Measurements from ENCODE around the gene MARK2.
"Not testable (repeated sequence)": the region's sequence is repeated elsewhere in the genome, so short reads cannot be mapped to it uniquely, and the experiment has no call there.

MARK2 gene

GRCh38 chr11:63858628-63859550 is 20.0 kb downstream of the MARK2 start:
- no peak for DNase-seq
- no peak for TF ChIP-seq CTCF (IDR thresholded peaks at IDR 0.05; ENCODE audit: low read depth, low read length)
- Histone ChIP-seq H3K27ac (no peak overlapping the region), H3K9me3 (ENCODE audit: severe bottlenecking) (no peaks in the 10 kb centered on the region), H3K4me3 (ENCODE audit: low read depth, low read length) (no peak overlapping the region), H3K36me3 (peaks cover 8% of the 10 kb centered on the region), H3K27me3 (ENCODE audit: insufficient read depth, low read depth, severe bottlenecking) (no peaks in the 10 kb centered on the region)

- DNase-seq, result no peak
- no peak overlapping the region for H3K4me3 ChIP-seq (ENCODE audit: low read depth, low read length)
- no peaks in the 10 kb centered on the region for H3K27me3 ChIP-seq (ENCODE audit: insufficient read depth, low read depth, severe bottlenecking)
- H3K27ac ChIP-seq, result no peak overlapping the region
- peaks cover 8% of the 10 kb centered on the region for H3K36me3 ChIP-seq
- no peaks in the 10 kb centered on the region for H3K9me3 ChIP-seq (ENCODE audit: severe bottlenecking)
- no peak for TF ChIP-seq CTCF (IDR thresholded peaks at IDR 0.05; ENCODE audit: low read depth, low read length)
Observed at GRCh38 chr11:63862923-63863322, 24.0 kb downstream of the MARK2 start.

GRCh38 chr11:63863620-63864019 is 24.7 kb downstream of the MARK2 start:
- H3K27me3 ChIP-seq (ENCODE audit: insufficient read depth, low read depth, severe bottlenecking); H3K4me3 ChIP-seq (ENCODE audit: low read depth, low read length); H3K27ac ChIP-seq; H3K9me3 ChIP-seq (ENCODE audit: severe bottlenecking); H3K36me3 ChIP-seq; DNase-seq: not testable (repeated sequence)

DNA sequence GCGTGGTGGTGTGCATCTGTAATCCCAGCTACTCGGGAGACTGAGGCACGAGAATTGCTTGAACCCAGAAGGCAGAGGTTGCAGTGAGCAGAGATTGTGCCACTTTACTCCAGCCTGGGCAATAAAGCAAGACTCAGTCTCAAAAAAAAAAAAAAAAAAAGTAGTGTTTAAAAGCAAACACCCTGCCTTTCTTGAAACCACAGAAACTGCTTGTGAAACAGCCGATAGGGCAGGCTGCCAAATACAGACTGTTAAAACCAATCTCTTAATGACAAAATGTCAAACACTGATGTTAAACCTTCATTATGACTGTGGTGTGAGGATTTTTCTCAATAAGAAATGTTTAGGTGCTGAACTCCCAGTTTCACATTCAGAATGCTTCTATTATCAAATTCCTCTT is 27.3 kb downstream of the MARK2 start:
- no peak overlapping the region for H3K27ac ChIP-seq

GRCh38 chr11:63867511-63867910 is 28.6 kb downstream of the MARK2 start:
- no peak for DNase-seq
- H3K36me3 ChIP-seq, result peaks cover 5% of the 10 kb centered on the region; the same call in 1 of the 2 replicates
- no peaks in the 10 kb centered on the region for H3K27me3 ChIP-seq (ENCODE audit: insufficient read depth, low read depth, severe bottlenecking)
- TF ChIP-seq CTCF (IDR thresholded peaks at IDR 0.05; ENCODE audit: low read depth, low read length), result no peak
- no peaks in the 10 kb centered on the region for H3K9me3 ChIP-seq (ENCODE audit: severe bottlenecking)
- H3K27ac ChIP-seq, result no peak overlapping the region
- no peak overlapping the region for H3K4me3 ChIP-seq (ENCODE audit: low read depth, low read length)

More for the DNA sequence above, 27.3 kb downstream of the MARK2 start:
- H3K36me3 ChIP-seq, result peaks cover 12% of the 10 kb centered on the region
- DNase-seq, result no peak
- no peak for TF ChIP-seq CTCF (IDR thresholded peaks at IDR 0.05; ENCODE audit: low read depth, low read length)
- no peaks in the 10 kb centered on the region for H3K27me3 ChIP-seq (ENCODE audit: insufficient read depth, low read depth, severe bottlenecking)
- no peaks in the 10 kb centered on the region for H3K9me3 ChIP-seq (ENCODE audit: severe bottlenecking)
- no peak overlapping the region for H3K4me3 ChIP-seq (ENCODE audit: low read depth, low read length)

GRCh38 chr11:63868399-63869064 is 29.6 kb downstream of the MARK2 start:
- Histone ChIP-seq H3K27me3 (ENCODE audit: insufficient read depth, low read depth, severe bottlenecking) (no peaks in the 10 kb centered on the region), H3K27ac (no peak overlapping the region), H3K4me3 (ENCODE audit: low read depth, low read length) (no peak overlapping the region), H3K36me3 (peaks cover 4% of the 10 kb centered on the region; the same call in 1 of the 2 replicates), H3K9me3 (ENCODE audit: severe bottlenecking) (no peaks in the 10 kb centered on the region)
- no peak for DNase-seq
- TF ChIP-seq CTCF (IDR thresholded peaks at IDR 0.05; ENCODE audit: low read depth, low read length), result no peak
